SK-N-SH (cell line): ENCODE data around the gene ZFHX3.

Source experiments
- CTCF ChIP-seq: fragments of 200-600 bp; sonication (generic); IDR thresholded peaks from 2 replicates; pipeline ENCODE4 v1.6.1; 2017; ENCODE audit warnings: antibody characterized with exemption, mild to moderate bottlenecking, moderate library complexity
- EP300 ChIP-seq, 2 experiments: IDR thresholded peaks; 2 replicates each; pipeline versions ENCODE4 v1.4.0 to v1.6.1; 2012; ENCODE audit warnings: borderline replicate concordance in 1 of 2, low read depth in 1 of 2, low read length in 1 of 2
- EZH2phosphoT487 ChIP-seq: fragments of 200-600 bp; sonication (generic); IDR thresholded peaks from 2 replicates; pipeline ENCODE4 v1.6.1; 2017; ENCODE audit warnings: low read depth, mixed run types, mild to moderate bottlenecking, antibody characterized with exemption, moderate library complexity, borderline replicate concordance
- GABPA ChIP-seq: IDR thresholded peaks from 2 replicates; pipeline ENCODE4 v1.4.0; 2012; ENCODE audit warnings: low read depth, mild to moderate bottlenecking
- POLR2AphosphoS5 ChIP-seq: IDR thresholded peaks from 2 replicates; pipeline ENCODE4 v1.6.1; 2012; ENCODE audit warnings: low read depth, low read length
- RAD21 ChIP-seq: IDR thresholded peaks from 2 replicates; pipeline ENCODE4 v1.6.1; 2012; ENCODE audit warnings: mild to moderate bottlenecking, low read length
- TAF1 ChIP-seq: IDR thresholded peaks from 2 replicates; pipeline ENCODE4 v1.6.1; 2012; ENCODE audit warnings: low read depth, mild to moderate bottlenecking, low read length, moderate library complexity, borderline replicate concordance

DNA sequence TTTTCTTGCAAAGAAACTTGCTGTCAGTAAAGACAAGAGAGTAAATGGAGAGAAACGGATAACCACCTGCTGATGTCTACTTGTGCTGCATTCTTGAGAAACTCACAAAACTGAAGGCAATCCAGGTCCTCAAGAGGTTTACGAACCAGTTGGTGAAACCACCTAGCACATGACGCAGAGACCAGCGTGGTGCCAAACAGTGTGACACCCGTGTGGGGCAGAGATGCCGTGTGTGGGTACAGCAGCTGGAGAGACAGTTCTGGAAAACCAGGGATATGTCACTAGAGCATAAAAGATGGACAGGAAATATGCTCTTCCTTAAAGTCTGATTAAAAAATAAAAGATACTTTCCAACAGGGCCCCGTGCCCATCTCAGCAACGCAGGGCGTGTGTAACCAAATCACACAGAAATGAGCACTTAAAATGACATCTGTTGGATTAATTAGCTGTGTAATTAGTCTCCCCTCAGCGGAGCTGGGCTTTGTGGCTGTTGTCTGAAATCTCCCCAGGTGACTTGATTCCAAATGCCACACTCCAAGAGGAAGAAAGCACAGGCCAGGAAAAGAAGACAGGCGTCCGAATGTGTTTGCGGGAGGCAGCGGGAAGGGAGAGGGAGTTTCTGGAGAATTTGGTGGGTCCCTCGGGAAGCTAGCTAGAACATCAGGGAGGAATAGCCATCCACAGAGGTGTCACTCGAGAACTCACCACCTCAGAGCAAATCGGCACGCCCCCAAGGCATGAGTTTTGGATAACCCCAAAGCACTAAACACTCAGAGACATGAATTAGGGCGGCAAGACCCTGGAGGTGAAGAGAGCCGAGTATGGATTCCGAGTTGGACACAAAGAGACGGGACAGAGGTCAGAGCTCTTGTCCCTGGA lies 109.8 kb downstream of the ZFHX3 start:
- TF ChIP-seq CTCF (no peak), EZH2phosphoT487 (no peak), RAD21 (no peak), TAF1 (no peak), EP300 (IDR thresholded peaks at IDR 0.05; ENCODE audit: borderline replicate concordance in 1 of 2, low read depth in 1 of 2, low read length in 1 of 2) (no peak), POLR2AphosphoS5 (no peak), GABPA (no peak)
